Keratinocyte (primary cell): Measurements from ENCODE around the gene LAMA2. TPM values are rescaled to one million over a fixed set of nuclear protein-coding genes. Genes with fewer than 3 reads are reported as not detected.

Source experiments
- DNase-seq: peaks from one replicate; pipeline ENCODE4 v3.0.0-alpha.2; 2011; ENCODE audit warnings: low read depth, missing footprints, low spot score
- FAIRE-seq: peaks from 2 replicates; lab custom pipeline; 2011; peaks lifted over from hg19 to GRCh38; lab: Jason Lieb, UNC
- H2AFZ ChIP-seq: 2 replicates; pipeline ENCODE4 v1.6.0; 2012; ENCODE audit warnings: low read length, control low read depth, inconsistent platforms; ENCODE audit not compliant: control insufficient read depth
- H3K27ac ChIP-seq: 2 replicates; pipeline ENCODE4 v1.5.1; 2011; ENCODE audit warnings: low read length; ENCODE audit not compliant: control insufficient read depth, insufficient read depth
- H3K27me3 ChIP-seq: 3 replicates; pipeline ENCODE4 v1.6.0; 2011; ENCODE audit warnings: low read length; ENCODE audit not compliant: control insufficient read depth, insufficient read depth; ENCODE audit errors: extremely low read depth
- H3K36me3 ChIP-seq, 2 experiments: 2 replicates in 1 of 2; 3 replicates in 1 of 2; pipeline ENCODE4 v1.5.1; 2011; ENCODE audit warnings: low read length in 2 of 2, mild to moderate bottlenecking in 1 of 2; ENCODE audit not compliant: control insufficient read depth in 2 of 2, insufficient read depth in 2 of 2; ENCODE audit errors: extremely low read depth in 1 of 2
- H3K4me1 ChIP-seq: 3 replicates; pipeline ENCODE4 v1.5.1; 2011; ENCODE audit warnings: low read length; ENCODE audit not compliant: control insufficient read depth, insufficient read depth; ENCODE audit errors: extremely low read depth
- H3K4me2 ChIP-seq: 3 replicates; pipeline ENCODE4 v1.6.0; 2011; ENCODE audit warnings: low read depth, low read length; ENCODE audit not compliant: control insufficient read depth, insufficient read depth; ENCODE audit errors: extremely low read depth
- H3K4me3 ChIP-seq, 3 experiments: fragments of 200-600 bp in 1 of 3; sonication (generic) in 1 of 3; 2 replicates in 2 of 3; 3 replicates in 1 of 3; pipeline ENCODE4 v1.5.1; 2011 to 2016; ENCODE audit warnings: low read length in 3 of 3, mild to moderate bottlenecking in 3 of 3, control low read depth in 2 of 3, inconsistent platforms in 1 of 3, low read depth in 1 of 3, mixed read lengths in 1 of 3, mixed run types in 1 of 3, moderate library complexity in 1 of 3; ENCODE audit not compliant: control insufficient read depth in 2 of 3, insufficient read depth in 2 of 3; ENCODE audit errors: extremely low read depth in 1 of 3
- H3K79me2 ChIP-seq: 2 replicates; pipeline ENCODE4 v1.6.0; 2012; ENCODE audit warnings: low read length; ENCODE audit not compliant: control insufficient read depth, insufficient read depth
- H3K9ac ChIP-seq: 3 replicates; pipeline ENCODE4 v1.6.0; 2011; ENCODE audit warnings: low read length; ENCODE audit not compliant: control insufficient read depth, insufficient read depth; ENCODE audit errors: extremely low read depth
- H3K9me1 ChIP-seq: 3 replicates; pipeline ENCODE4 v1.6.0; 2011; ENCODE audit warnings: low read length; ENCODE audit not compliant: control insufficient read depth, insufficient read depth; ENCODE audit errors: extremely low read depth
- H3K9me3 ChIP-seq: 2 replicates; pipeline ENCODE4 v1.5.1; 2012; ENCODE audit warnings: low read depth, low read length; ENCODE audit not compliant: control insufficient read depth
- H4K20me1 ChIP-seq: 3 replicates; pipeline ENCODE4 v1.6.0; 2011; ENCODE audit warnings: low read length; ENCODE audit not compliant: control insufficient read depth, insufficient read depth; ENCODE audit errors: extremely low read depth
- EZH2 ChIP-seq: IDR thresholded peaks from one replicate; pipeline ENCODE4 v1.6.1; 2012; ENCODE audit warnings: inconsistent platforms, mild to moderate bottlenecking, low read length, moderate library complexity
- dilution Hi-C: fragments of 300-500 bp; cut with MboI; formaldehyde crosslinking; loops from one replicate; pipeline ENCODE4 v1.7.0; 2020; ENCODE audit warnings: low sequenced_read_pairs; ENCODE audit not compliant: extremely low pct_ligation_motif_present
- polyA plus RNA-seq, 5 experiments: library from polyadenylated mRNA; depleted of rRNA in 3 of 5; stranded (reverse) in 3 of 5; stranded (forward) in 1 of 5; unstranded in 1 of 5; fragments of >200 nt; gene quantifications; 1 replicate in 1 of 5; 2 replicates in 3 of 5; 3 replicates in 1 of 5; pipeline versions ENCODE4 v1.2.1 to v1.2.3, GENCODE V29; 2011 to 2012; ENCODE audit warnings: missing spikeins in 2 of 5, low read depth in 1 of 5, low replicate concordance in 1 of 5
- TF ChIP-seq, protein P1 (sequence below), 3 experiments: IDR thresholded peaks in 1 of 3; conservative IDR thresholded peaks in 1 of 3; optimal IDR thresholded peaks in 1 of 3; 2 replicates in 2 of 3; 3 replicates in 1 of 3; pipeline versions ENCODE3 to v1.5.1; 2011; ENCODE audit warnings: low read length in 3 of 3, mild to moderate bottlenecking in 3 of 3, moderate library complexity in 2 of 3, control low read depth in 1 of 3, inconsistent platforms in 1 of 3; ENCODE audit not compliant: insufficient read depth in 2 of 3; ENCODE audit errors: extremely low read depth in 1 of 3

Gene LAMA2
- polyA plus RNA-seq, 1 donor (not counting 4 experiments of a cell fraction or from before 2014, with no cell fraction given), result 1.4 TPM

DNA sequence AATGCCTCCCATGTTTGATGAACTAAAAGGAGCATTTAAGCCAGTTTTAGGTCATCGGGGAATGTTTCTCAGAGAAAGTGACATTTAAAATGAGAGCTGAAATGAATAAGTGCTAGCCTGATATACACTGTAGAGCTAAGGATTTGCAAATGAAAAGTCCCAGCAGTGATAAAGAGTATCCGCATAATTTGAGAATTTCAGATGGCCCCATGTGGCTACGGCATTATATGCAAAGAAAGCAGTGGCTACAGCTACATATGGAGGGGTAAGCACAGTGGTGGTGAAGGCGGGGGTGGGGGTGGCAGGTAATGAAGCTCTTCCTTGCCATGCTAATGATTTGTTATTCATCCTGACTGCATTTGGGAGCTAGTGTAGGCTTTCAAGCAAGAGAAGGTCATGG, 455.7 kb downstream of the LAMA2 start:
- DNase-seq (no peak), FAIRE-seq (no peak)
- no peaks in the 10 kb centered on the region for H3K4me1 ChIP-seq
- no peak overlapping the region for H3K4me3 ChIP-seq
- no peak overlapping the region for H2AFZ ChIP-seq
- H3K9ac ChIP-seq, result no peak overlapping the region
- no peaks in the 10 kb centered on the region for H4K20me1 ChIP-seq
- H3K9me1 ChIP-seq, result no peaks in the 10 kb centered on the region
- H3K9me3 ChIP-seq, result no peaks in the 10 kb centered on the region
- no peak overlapping the region for H3K4me2 ChIP-seq
- H3K27me3 ChIP-seq, result no peaks in the 10 kb centered on the region
- TF ChIP-seq, protein P1, sequence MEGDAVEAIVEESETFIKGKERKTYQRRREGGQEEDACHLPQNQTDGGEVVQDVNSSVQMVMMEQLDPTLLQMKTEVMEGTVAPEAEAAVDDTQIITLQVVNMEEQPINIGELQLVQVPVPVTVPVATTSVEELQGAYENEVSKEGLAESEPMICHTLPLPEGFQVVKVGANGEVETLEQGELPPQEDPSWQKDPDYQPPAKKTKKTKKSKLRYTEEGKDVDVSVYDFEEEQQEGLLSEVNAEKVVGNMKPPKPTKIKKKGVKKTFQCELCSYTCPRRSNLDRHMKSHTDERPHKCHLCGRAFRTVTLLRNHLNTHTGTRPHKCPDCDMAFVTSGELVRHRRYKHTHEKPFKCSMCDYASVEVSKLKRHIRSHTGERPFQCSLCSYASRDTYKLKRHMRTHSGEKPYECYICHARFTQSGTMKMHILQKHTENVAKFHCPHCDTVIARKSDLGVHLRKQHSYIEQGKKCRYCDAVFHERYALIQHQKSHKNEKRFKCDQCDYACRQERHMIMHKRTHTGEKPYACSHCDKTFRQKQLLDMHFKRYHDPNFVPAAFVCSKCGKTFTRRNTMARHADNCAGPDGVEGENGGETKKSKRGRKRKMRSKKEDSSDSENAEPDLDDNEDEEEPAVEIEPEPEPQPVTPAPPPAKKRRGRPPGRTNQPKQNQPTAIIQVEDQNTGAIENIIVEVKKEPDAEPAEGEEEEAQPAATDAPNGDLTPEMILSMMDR (optimal IDR thresholded peaks at IDR 0.05 in 1 of 3, IDR thresholded peaks at IDR 0.05 in 1 of 3, conservative IDR thresholded peaks at IDR 0.05 in 1 of 3; ENCODE audit: extremely low read depth in 1 of 3, insufficient read depth in 2 of 3, low read length in 3 of 3), result no peak
- TF ChIP-seq EZH2, result no peak
- dilution Hi-C loops, result no loop called here
- H3K79me2 ChIP-seq, result no peaks in the 10 kb centered on the region
- no peak overlapping the region for H3K27ac ChIP-seq
- no peaks in the 10 kb centered on the region for H3K36me3 ChIP-seq

DNA sequence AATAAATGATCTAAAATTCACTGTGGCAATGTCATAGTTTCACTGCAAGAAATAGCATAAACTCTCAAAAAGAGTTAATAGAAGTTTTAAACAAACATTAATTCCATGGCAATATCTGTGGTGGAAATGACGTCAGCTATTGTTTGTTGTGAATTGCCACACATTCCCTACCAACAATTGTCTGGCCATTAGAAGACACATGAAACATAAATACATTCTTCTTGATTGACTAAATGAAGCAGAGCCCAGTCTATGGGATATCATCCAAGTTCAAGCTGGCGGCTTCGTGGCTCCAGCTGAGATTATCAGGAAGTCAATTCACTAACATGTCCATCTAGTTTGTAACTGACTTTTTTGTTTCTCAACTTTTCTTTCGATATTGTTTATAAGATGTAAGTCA, 458.0 kb downstream of the LAMA2 start:
- FAIRE-seq, result no peak
- DNase-seq, result no peak
- Histone ChIP-seq H3K36me3 (no peaks in the 10 kb centered on the region), H3K79me2 (no peaks in the 10 kb centered on the region), H3K4me2 (no peak overlapping the region), H3K4me3 (no peak overlapping the region), H4K20me1 (no peaks in the 10 kb centered on the region), H2AFZ (no peak overlapping the region), H3K27me3 (no peaks in the 10 kb centered on the region), H3K27ac (no peak overlapping the region), H3K9me3 (no peaks in the 10 kb centered on the region), H3K4me1 (no peaks in the 10 kb centered on the region), H3K9ac (no peak overlapping the region), H3K9me1 (no peaks in the 10 kb centered on the region)
- dilution Hi-C loops, result no loop called here
- no peak for TF ChIP-seq EZH2
- TF ChIP-seq, protein P1 (optimal IDR thresholded peaks at IDR 0.05 in 1 of 3, IDR thresholded peaks at IDR 0.05 in 1 of 3, conservative IDR thresholded peaks at IDR 0.05 in 1 of 3; ENCODE audit: extremely low read depth in 1 of 3, insufficient read depth in 2 of 3, low read length in 3 of 3), result no peak
